ENCODE measurements around the gene MBNL2.

Gene MBNL2

DNA sequence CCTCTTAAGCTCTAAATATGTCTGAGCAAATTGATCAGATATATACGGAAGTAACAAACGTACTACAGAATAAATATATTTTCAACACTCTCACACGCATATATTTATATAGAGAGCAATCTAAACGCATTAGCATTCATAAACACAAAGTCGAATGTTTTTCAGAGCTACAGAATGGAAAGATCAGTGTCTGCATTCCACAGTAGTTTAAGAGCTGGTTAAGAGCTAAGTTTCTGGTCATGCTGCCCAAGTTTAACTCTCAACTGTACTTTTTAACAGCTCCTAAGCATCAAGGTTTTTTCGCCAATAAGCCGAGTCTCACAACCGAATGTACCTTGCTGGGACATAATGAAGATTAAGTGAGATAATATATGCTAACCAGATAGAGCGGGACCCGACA is 175.1 kb downstream of the MBNL2 start:
- Mint-ChIP-seq H3K9me3 (peaks cover 6% of the 10 kb centered on the region in 2 donors), H3K27ac (no peak overlapping the region), H3K4me3 (no peak overlapping the region), H3K4me1 (no peaks in the 10 kb centered on the region), H3K27me3 (peaks cover 2 to 5% of the 10 kb centered on the region in 2 donors), H3K36me3 (peaks cover 0 to 9% of the 10 kb centered on the region in 2 donors)
- DNase-seq (no peak), ATAC-seq (replicated peaks) (no peak)

DNA sequence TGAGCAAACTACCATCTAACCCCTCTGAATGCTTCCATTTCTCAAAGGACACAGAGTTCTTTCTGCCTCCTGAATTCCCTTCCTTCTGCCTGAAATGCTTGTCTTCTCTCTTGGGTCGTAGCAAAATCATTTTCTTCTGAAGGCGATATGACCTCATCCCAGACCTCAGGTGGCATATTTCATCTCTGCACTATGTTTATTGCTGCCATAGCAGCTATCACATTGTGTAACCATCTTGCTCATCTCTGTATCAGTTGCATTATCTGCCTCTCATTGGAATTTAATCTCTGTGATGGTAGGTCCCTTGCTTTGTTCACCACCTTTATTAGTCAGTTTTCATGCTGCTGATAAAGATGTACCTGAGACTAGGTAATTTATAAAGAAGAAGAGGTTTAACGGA is 179.3 kb downstream of the MBNL2 start:
- H3K27ac Mint-ChIP-seq = no peak overlapping the region
- DNase-seq (no peak), ATAC-seq (replicated peaks) (no peak)
- no peak overlapping the region for H3K4me3 Mint-ChIP-seq
- H3K9me3 Mint-ChIP-seq = peaks cover 10 to 15% of the 10 kb centered on the region in 2 donors
- H3K27me3 Mint-ChIP-seq = peaks cover 13% of the 10 kb centered on the region in 2 donors
- H3K4me1 Mint-ChIP-seq = no peaks in the 10 kb centered on the region
- peaks cover 0 to 9% of the 10 kb centered on the region in 2 donors for H3K36me3 Mint-ChIP-seq

DNA sequence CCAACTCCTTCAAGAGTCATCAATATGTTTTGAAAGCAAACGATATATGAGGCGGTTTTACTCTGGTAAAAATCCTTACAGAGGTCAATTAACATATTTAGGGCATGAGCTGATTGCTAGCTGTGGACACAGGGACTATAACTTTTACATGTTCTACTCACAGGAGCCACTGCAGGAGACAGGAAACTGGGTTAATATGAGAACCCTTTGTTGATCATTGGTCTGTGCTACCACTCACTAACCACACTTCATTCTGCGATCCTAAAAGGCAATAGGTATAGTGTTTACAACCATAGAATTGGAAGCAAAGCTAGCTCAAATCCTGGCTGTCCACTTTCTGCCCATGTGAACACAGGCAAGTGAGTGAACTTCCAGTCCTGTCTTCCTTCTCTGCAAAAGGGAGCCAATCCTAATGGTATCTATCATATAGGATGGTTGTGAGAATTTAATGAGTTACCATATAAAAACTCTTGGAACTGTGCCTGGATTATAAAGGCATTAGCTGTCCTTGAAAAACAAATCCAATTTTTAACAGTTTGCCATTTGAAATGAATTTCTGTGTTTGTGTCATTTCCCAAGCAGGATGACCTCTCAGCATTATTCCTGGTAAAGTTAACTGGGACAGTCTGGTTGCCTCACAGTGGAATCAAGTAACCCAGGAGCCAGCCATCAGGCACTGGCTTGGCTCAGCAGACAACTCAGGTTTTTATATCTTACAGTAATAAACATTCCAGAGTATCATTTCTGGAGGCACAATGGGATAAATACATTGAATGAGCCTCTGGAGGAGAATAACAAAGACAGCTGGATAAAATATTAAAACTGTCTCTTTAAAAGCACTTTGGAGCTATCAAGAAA is 182.0 kb downstream of the MBNL2 start:
- H3K27me3 Mint-ChIP-seq = peaks cover 18% of the 10 kb centered on the region in 2 donors
- no peaks in the 10 kb centered on the region for H3K4me1 Mint-ChIP-seq
- peaks cover 0 to 9% of the 10 kb centered on the region in 2 donors for H3K36me3 Mint-ChIP-seq
- DNase-seq (no peak), ATAC-seq (replicated peaks) (no peak)
- H3K4me3 Mint-ChIP-seq = no peak overlapping the region
- H3K27ac Mint-ChIP-seq = no peak overlapping the region
- H3K9me3 Mint-ChIP-seq = peaks cover 11 to 18% of the 10 kb centered on the region in 2 donors

DNA sequence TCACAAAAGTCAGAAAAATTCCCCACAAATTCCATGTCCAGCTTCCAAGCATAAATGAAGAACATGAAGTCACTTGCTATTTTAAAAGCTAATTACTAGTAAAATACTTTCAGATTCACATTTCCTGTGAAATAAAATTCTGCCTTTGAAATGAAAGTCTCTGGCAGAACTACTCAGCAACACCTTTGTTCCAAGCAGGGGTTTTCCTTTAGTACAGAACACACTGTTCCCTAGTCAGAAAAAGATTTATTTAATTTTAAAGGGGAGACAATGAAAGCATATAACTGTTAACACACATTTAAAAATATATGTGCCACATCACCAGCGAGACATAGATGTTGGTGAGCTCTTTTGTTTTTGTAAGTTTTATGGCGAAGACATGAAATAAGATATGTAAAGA is 185.4 kb downstream of the MBNL2 start:
- Mint-ChIP-seq H3K27me3 (peaks cover 10 to 13% of the 10 kb centered on the region in 2 donors), H3K27ac (no peak overlapping the region), H3K9me3 (peaks cover 3 to 10% of the 10 kb centered on the region in 2 donors), H3K36me3 (no peaks in the 10 kb centered on the region), H3K4me1 (no peaks in the 10 kb centered on the region), H3K4me3 (no peak overlapping the region)
- DNase-seq (no peak), ATAC-seq (replicated peaks) (no peak)

DNA sequence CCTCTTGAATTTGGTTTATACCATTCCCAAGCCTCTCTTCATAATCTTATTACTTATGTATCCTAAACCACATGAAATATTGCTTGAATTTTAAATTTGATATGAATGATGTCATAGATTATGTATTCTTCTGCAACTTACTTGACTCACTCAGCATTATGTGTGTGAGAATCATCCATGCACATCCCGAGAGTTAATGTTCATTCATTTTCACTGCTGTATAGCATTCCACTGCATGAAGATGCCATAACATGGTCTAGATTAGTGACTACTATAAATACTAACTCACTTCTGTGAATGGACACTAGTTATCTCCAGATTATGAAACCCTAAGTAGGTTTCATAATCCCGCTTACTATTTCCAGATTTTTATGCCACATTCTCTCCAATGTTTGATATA is 186.8 kb downstream of the MBNL2 start:
- no peak for DNase-seq

DNA sequence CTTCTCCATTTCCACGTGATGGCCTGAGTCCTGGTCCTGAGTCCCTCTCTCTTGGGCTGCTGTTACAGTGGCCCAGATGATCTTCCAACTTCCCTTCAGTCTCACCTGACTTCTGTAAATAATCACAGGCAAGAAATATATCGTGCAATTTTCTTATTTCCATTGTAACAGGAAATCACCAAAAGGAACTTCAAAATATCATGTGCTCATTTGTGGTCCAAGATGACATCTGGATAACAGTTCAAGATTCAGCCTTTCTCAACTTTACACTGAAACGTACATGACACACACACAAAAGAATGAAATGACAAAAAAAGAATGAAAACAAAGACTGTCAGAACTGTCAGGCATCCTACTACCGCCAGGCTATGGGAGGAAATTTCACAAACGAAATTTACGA is 189.9 kb downstream of the MBNL2 start:
- Mint-ChIP-seq H3K27me3 (peaks cover 5 to 8% of the 10 kb centered on the region in 2 donors), H3K4me1 (no peaks in the 10 kb centered on the region), H3K27ac (no peak overlapping the region), H3K36me3 (no peaks in the 10 kb centered on the region), H3K4me3 (no peak overlapping the region), H3K9me3 (no peaks in the 10 kb centered on the region)
- DNase-seq = no peak
- ATAC-seq (replicated peaks) = no peak

More for the DNA sequence above, 186.8 kb downstream of the MBNL2 start:
- Mint-ChIP-seq H3K4me1 (no peaks in the 10 kb centered on the region), H3K9me3 (peaks cover 3 to 10% of the 10 kb centered on the region in 2 donors), H3K36me3 (no peaks in the 10 kb centered on the region), H3K27ac (no peak overlapping the region), H3K4me3 (no peak overlapping the region), H3K27me3 (peaks cover 10 to 12% of the 10 kb centered on the region in 2 donors)
- no peak for ATAC-seq (replicated peaks)

DNA sequence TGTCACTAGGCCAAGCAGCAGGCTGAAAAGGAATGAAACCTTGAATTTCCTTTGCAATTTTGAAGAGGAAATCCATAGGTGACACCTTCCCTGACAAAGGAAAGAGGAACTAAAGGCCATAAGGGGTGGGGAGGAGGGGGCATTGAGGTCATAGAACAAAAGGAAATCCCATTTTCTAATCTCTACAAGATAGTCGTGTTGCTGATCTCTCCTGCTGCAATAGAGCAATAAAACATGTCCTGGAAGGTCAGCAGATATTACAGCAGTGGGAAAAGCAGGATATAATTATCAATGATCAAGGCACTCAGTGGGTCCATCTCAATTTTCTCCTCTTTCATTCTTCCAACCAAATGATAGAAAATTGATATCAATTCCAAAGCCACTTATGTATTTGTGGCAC is 191.6 kb downstream of the MBNL2 start:
- Mint-ChIP-seq H3K9me3 (no peaks in the 10 kb centered on the region), H3K27ac (no peak overlapping the region), H3K27me3 (peaks cover 12 to 16% of the 10 kb centered on the region in 2 donors), H3K4me3 (no peak overlapping the region), H3K4me1 (no peaks in the 10 kb centered on the region), H3K36me3 (no peaks in the 10 kb centered on the region)
- ATAC-seq (replicated peaks) (no peak), DNase-seq (no peak)

DNA sequence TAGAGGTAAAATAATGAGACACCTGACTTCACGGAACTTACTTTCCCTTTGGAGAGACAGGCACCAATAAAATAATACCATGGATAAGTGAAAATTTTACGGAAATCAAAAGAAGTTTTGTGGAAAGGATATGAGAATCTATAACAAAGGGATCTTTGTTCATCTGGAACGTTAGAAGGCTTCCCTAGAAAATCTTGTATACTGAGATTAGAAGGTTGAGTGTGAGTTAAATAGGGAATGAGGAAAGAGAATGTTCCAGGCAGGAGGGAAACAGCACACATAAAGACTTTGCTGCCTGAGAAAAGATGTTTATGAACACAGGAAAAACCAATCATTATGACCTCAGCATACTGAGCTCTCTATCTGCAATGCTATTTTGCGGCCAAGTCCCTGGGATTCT is 192.3 kb downstream of the MBNL2 start:
- Mint-ChIP-seq H3K36me3 (no peaks in the 10 kb centered on the region), H3K27ac (no peak overlapping the region), H3K4me1 (no peaks in the 10 kb centered on the region), H3K9me3 (no peaks in the 10 kb centered on the region), H3K4me3 (no peak overlapping the region), H3K27me3 (peaks cover 11 to 12% of the 10 kb centered on the region in 2 donors)
- ATAC-seq (replicated peaks) (no peak), DNase-seq (no peak)

DNA sequence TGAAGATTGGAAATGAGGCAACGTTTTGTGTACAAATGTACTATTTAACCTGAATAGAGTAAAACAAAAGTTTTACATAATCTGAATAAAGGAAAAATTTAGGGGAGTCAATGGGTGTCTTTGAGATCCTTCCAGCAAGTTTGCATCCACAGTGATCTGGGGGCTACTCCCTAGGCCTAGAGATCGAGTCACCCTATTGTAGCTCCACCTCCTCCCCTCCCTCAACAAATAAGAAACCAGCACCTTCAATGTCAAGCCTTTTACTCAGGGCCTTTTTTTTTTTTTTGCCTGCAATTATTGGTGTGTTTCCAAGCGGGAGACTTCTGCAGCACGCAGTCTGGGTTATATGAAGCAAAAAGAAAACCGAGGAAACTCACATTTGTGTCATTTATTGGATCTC is 195.6 kb downstream of the MBNL2 start:
- H3K4me3 Mint-ChIP-seq = no peak overlapping the region
- no peak overlapping the region for H3K27ac Mint-ChIP-seq
- H3K27me3 Mint-ChIP-seq = peaks cover 11 to 12% of the 10 kb centered on the region in 2 donors
- no peak for DNase-seq
- peaks cover 2 to 3% of the 10 kb centered on the region in 2 donors for H3K36me3 Mint-ChIP-seq
- no peak for ATAC-seq (replicated peaks)
- H3K4me1 Mint-ChIP-seq = peaks cover 2 to 5% of the 10 kb centered on the region in 2 donors
- peaks cover 0 to 2% of the 10 kb centered on the region in 2 donors for H3K9me3 Mint-ChIP-seq

DNA sequence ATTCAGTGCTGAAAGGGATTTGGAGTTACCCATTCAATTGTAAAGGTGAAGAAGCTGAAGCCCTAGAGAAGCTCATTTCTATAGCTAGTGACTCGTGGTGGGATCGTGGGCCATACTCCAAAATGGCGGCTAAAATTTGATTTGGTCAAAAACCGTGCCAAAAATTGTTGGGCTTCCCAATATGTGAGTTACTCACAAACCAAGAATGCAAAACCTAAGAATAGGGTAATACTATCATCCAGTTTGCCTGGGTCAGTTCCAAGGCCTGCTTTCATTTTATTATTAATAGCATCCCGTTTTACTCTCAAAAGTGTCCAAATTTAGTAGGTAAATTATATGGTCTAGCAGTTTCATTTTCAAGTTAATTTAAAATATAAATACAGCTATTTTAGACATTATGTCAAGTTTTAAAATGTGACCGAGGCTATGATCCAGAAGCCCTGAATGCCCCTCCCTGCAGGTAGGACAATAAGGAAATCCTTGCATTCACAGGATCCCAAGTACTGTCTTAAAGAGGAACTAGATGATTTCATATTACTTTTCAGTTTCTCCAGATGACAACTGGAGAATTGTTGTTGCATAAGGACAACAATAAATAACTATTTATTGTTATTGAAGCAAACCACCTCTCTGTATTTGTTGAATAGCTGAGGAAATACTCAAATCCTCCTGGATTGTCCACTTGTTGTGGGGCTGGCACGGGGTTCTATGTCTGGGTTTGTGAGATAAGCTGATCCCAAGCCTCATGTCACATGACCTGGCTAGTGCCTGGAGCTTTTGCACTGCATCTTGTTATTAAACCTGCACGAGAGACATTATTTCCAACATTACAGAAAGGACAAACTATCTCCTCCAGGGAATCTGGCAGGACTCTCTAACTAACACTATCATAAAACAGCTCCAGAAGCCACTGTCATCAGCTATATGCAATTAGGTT is 200.3 kb downstream of the MBNL2 start:
- no peak for DNase-seq
- peaks cover 12 to 16% of the 10 kb centered on the region in 2 donors for H3K27me3 Mint-ChIP-seq
- H3K4me3 Mint-ChIP-seq = no peak overlapping the region
- no peak for ATAC-seq (replicated peaks)
- H3K27ac Mint-ChIP-seq = no peak overlapping the region
- peaks cover 2 to 3% of the 10 kb centered on the region in 2 donors for H3K36me3 Mint-ChIP-seq
- peaks cover 0 to 5% of the 10 kb centered on the region in 2 donors for H3K9me3 Mint-ChIP-seq
- H3K4me1 Mint-ChIP-seq = peaks cover 2 to 5% of the 10 kb centered on the region in 2 donors

DNA sequence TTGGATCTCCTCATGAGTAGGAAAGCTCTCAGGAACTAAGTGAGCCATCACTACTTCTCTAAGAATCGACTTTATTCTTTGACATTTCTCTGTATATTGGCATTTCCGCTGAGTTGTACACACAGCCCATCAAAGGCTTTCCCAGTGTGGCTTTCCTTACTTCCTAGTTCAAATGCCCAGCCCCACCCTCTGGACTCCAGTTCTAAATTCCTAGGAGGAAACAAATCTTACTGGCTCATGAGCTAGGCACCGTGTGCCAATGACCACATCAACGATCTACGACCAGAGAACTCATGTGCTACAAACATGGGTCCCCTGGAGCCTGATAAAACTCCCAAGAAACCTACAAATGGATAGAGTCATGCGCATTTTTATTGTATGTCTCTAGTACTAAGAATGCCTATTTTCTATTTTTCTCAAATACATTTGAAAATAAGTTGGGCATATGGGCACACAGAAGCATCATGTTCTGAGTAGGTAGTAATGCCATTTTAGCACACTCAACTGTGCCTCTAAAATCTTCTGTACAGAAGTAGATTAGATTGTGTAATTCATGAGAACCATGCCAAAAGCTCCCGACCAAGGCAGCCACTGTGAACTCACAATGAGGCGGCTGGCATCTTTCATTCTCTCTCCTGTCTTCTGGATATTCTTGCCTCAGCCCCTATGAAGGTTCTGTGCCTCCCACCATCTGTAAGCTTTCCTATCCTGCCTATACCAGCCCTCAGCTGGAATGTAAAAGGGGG is 201.3 kb downstream of the MBNL2 start:
- H3K4me3 Mint-ChIP-seq = no peak overlapping the region
- H3K36me3 Mint-ChIP-seq = peaks cover 2 to 3% of the 10 kb centered on the region in 2 donors
- H3K9me3 Mint-ChIP-seq = peaks cover 0 to 5% of the 10 kb centered on the region in 2 donors
- ATAC-seq (replicated peaks) = no peak
- no peak overlapping the region for H3K27ac Mint-ChIP-seq
- H3K27me3 Mint-ChIP-seq = peaks cover 5 to 8% of the 10 kb centered on the region in 2 donors
- peaks cover 2 to 5% of the 10 kb centered on the region in 2 donors for H3K4me1 Mint-ChIP-seq
- no peak for DNase-seq

DNA sequence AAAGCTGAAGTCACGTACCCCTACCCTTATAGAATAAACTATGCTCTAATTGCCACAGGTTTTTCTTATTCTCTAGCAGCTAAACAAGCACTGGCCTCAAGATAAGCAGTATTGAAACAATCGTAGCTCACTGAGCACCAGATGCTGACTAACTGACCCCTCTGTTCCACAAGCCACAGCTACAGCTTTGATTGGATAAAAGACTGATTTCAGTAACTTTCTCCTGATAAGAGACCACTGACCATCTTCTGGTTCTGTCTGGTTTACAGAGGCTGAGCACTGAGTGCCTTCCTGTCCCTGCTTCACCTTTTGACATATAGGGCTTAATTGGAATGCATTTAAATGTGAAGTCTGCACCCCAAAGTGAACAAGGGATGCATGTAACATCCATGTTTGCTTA is 203.5 kb downstream of the MBNL2 start:
- H3K9me3 Mint-ChIP-seq = peaks cover 0 to 5% of the 10 kb centered on the region in 2 donors
- DNase-seq (no peak), ATAC-seq (replicated peaks) (no peak)
- H3K4me3 Mint-ChIP-seq = no peak overlapping the region
- peaks cover 2 to 3% of the 10 kb centered on the region in 2 donors for H3K36me3 Mint-ChIP-seq
- H3K27ac Mint-ChIP-seq = no peak overlapping the region
- peaks cover 5 to 8% of the 10 kb centered on the region in 2 donors for H3K27me3 Mint-ChIP-seq
- H3K4me1 Mint-ChIP-seq = peaks cover 2 to 5% of the 10 kb centered on the region in 2 donors

DNA sequence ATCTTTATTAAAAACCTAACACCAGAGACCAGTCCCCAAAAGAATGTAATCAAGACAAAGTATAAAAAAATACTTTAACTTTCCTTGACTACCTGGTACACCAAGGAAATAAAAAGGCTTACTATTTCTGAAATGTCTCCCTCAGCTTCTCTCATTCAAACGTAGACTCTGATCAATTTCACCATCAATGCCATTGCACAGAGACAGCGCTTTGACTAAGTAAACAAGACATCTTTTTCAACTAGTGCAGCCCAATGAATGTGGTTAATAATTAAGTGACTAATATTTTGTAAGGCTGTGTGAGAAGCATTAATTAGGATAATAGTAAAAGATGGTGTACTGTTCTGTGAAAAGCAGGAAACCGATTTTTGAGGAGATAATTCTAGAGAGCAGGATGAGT is 204.6 kb downstream of the MBNL2 start:
- Mint-ChIP-seq H3K4me1 (no peaks in the 10 kb centered on the region), H3K36me3 (no peaks in the 10 kb centered on the region), H3K4me3 (no peak overlapping the region), H3K9me3 (peaks cover 0 to 2% of the 10 kb centered on the region in 2 donors), H3K27ac (no peak overlapping the region), H3K27me3 (peaks cover 5 to 8% of the 10 kb centered on the region in 2 donors)
- no peak for DNase-seq
- ATAC-seq (replicated peaks) = no peak

DNA sequence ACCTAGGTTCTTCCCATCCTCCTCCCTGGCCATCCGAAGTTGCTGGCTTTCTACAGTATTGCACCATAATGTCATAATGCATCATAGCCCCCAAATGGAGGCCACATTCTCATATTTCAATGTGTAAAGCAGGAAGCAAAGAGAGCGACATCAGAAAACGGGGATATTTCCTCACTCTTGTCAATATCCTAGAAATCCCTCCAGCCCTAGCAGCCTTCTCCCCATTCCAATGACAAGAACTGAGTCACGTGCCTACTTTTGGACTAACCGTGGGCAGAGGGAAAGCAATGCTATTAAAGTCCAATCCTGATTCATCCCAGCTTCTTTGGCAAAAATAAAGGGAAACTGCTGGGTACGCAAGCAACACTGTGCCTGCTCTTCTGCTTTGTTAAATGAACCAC is 207.5 kb downstream of the MBNL2 start:
- DNase-seq = no peak
- peaks cover under 1 to 3% of the 10 kb centered on the region in 2 donors for H3K4me1 Mint-ChIP-seq

More for the DNA sequence above, 207.5 kb downstream of the MBNL2 start:
- H3K36me3 Mint-ChIP-seq = no peaks in the 10 kb centered on the region
- no peak overlapping the region for H3K4me3 Mint-ChIP-seq
- no peak for ATAC-seq (replicated peaks)
- peaks cover 0 to 4% of the 10 kb centered on the region in 2 donors for H3K27me3 Mint-ChIP-seq
- H3K9me3 Mint-ChIP-seq = no peaks in the 10 kb centered on the region
- H3K27ac Mint-ChIP-seq = no peak overlapping the region
